ENCODE results near the gene NUTM2F. TPM values are rescaled to one million over a fixed set of nuclear protein-coding genes. Genes with fewer than 3 reads are reported as not detected.

Gene NUTM2F
- total and polyA plus RNA-seq, 2 of the 13 experiments (the other 11 are each of a cell fraction or from before 2014, with no cell fraction given) = 0.09 TPM; not detected in 1

Other genes starting within 250 kb of the NUTM2F start
- gene PTPDC1, start 244.2 kb downstream of the NUTM2F start, total RNA-seq (2016; rRNA removed; fragmentation: Illumina TruSeq; extraction: Trizol) = 5.2 and 6.1 TPM in 2 replicates
- 6.9 and 8.6 TPM in 2 replicates for gene PTPDC1, start 244.2 kb downstream of the NUTM2F start, polyA plus RNA-seq (2011; rRNA removed)
- 1.4 and 2.1 TPM in 2 replicates for gene ZNF169, start 69.3 kb downstream of the NUTM2F start, total RNA-seq (2016; rRNA removed; fragmentation: Illumina TruSeq; extraction: Trizol)
- gene ZNF169, start 69.3 kb downstream of the NUTM2F start, polyA plus RNA-seq (2011; rRNA removed) = 5.9 and 6.3 TPM in 2 replicates
- gene PCAT7, start 226.4 kb upstream of the NUTM2F start, total RNA-seq (2016; rRNA removed; fragmentation: Illumina TruSeq; extraction: Trizol) = 2.3 and 3.2 TPM in 2 replicates
- 3.8 and 3.9 TPM in 2 replicates for gene PCAT7, start 226.4 kb upstream of the NUTM2F start, polyA plus RNA-seq (2011; rRNA removed)

Measured in HepG2 (cell line).